ENCODE results near the gene SDK1.

The SDK1 gene

DNA sequence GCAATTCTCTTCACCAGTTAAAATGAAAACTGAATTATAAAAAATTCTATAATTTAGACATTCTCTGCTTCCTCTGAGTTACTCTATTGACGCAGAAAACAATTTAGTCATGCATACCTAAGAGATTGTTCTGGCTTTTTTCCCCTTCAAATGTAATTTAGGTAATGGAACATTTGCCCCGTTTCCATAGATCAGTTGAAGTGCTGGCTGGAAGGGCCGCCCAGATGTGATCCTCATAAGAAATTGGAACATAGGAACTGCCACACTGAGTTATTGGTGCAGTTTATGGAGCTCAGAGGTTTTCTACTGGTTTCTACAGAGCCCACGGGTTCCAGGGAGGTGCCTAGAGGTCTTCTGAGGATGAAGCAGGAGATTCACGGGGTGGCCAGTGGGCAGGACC lies 581.7 kb downstream of the SDK1 start:
- Histone ChIP-seq H3K4me2 (ENCODE audit: low read length) (no peak overlapping the region), H4K20me1 (ENCODE audit: control insufficient read depth, insufficient read depth, low read depth, low read length) (no peaks in the 10 kb centered on the region), H3K9me2 (replicated peaks; ENCODE audit: control insufficient read depth, low read length) (no peaks in the 10 kb centered on the region), H3K36me3 (ENCODE audit: control insufficient read depth, low read length) (no peaks in the 10 kb centered on the region), H3K27me3 (ENCODE audit: control insufficient read depth, low read length) (no peaks in the 10 kb centered on the region), H3K4me3 (ENCODE audit: low read length) (no peak overlapping the region), H3K27ac (ENCODE audit: low read depth, low read length) (no peak overlapping the region), H3K4me1 (ENCODE audit: control insufficient read depth, low read length) (no peaks in the 10 kb centered on the region), H3K79me2 (ENCODE audit: control insufficient read depth, low read length) (no peaks in the 10 kb centered on the region), H3K9me3 (ENCODE audit: control insufficient read depth, insufficient read depth, low read length) (peaks cover 4% of the 10 kb centered on the region; the same call in 1 of the 2 replicates), H3F3A (ENCODE audit: control insufficient read depth, insufficient read depth) (no peaks in the 10 kb centered on the region)
- TF ChIP-seq, protein P1, sequence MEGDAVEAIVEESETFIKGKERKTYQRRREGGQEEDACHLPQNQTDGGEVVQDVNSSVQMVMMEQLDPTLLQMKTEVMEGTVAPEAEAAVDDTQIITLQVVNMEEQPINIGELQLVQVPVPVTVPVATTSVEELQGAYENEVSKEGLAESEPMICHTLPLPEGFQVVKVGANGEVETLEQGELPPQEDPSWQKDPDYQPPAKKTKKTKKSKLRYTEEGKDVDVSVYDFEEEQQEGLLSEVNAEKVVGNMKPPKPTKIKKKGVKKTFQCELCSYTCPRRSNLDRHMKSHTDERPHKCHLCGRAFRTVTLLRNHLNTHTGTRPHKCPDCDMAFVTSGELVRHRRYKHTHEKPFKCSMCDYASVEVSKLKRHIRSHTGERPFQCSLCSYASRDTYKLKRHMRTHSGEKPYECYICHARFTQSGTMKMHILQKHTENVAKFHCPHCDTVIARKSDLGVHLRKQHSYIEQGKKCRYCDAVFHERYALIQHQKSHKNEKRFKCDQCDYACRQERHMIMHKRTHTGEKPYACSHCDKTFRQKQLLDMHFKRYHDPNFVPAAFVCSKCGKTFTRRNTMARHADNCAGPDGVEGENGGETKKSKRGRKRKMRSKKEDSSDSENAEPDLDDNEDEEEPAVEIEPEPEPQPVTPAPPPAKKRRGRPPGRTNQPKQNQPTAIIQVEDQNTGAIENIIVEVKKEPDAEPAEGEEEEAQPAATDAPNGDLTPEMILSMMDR (IDR thresholded peaks at IDR 0.05; ENCODE audit: low read depth, low read length, poor library complexity, severe bottlenecking): no peak
- TF ChIP-seq EZH2phosphoT487 (IDR thresholded peaks at IDR 0.05; ENCODE audit: borderline replicate concordance, low read length): no peak

DNA sequence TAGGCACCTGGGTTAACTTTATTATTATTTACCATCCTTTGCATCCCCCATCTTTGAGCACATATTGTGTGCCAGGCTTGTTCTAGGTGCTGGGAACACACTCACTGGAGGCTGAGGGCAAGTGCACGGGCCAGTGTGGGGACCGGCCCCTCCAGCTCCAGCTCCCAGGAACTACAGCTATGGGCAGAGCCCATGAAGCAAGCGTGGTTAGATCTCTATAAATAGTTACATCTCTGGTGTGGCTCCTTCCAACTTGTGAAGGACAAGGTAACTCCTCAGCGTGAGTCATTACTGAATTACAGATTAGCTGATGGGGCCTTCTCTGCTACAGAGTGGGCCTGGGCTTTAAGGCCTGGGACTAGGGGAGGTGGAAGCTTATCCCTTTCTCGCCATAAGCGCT lies 583.5 kb downstream of the SDK1 start:
- no peak for TF ChIP-seq EZH2phosphoT487 (IDR thresholded peaks at IDR 0.05; ENCODE audit: borderline replicate concordance, low read length)
- TF ChIP-seq, protein P1 (IDR thresholded peaks at IDR 0.05; ENCODE audit: low read depth, low read length, poor library complexity, severe bottlenecking): no peak
- no peaks in the 10 kb centered on the region for H3K27me3 ChIP-seq (ENCODE audit: control insufficient read depth, low read length)
- no peaks in the 10 kb centered on the region for H3K9me2 ChIP-seq (replicated peaks; ENCODE audit: control insufficient read depth, low read length)
- H3K4me2 ChIP-seq (ENCODE audit: low read length): no peak overlapping the region
- H3K36me3 ChIP-seq (ENCODE audit: control insufficient read depth, low read length): no peaks in the 10 kb centered on the region
- no peaks in the 10 kb centered on the region for H3F3A ChIP-seq (ENCODE audit: control insufficient read depth, insufficient read depth)
- no peaks in the 10 kb centered on the region for H3K79me2 ChIP-seq (ENCODE audit: control insufficient read depth, low read length)
- H3K4me1 ChIP-seq (ENCODE audit: control insufficient read depth, low read length): no peaks in the 10 kb centered on the region
- H3K27ac ChIP-seq (ENCODE audit: low read depth, low read length): no peak overlapping the region
- H3K4me3 ChIP-seq (ENCODE audit: low read length): no peak overlapping the region
- no peaks in the 10 kb centered on the region for H4K20me1 ChIP-seq (ENCODE audit: control insufficient read depth, insufficient read depth, low read depth, low read length)
- H3K9me3 ChIP-seq (ENCODE audit: control insufficient read depth, insufficient read depth, low read length): peaks cover 4% of the 10 kb centered on the region; the same call in 1 of the 2 replicates

DNA sequence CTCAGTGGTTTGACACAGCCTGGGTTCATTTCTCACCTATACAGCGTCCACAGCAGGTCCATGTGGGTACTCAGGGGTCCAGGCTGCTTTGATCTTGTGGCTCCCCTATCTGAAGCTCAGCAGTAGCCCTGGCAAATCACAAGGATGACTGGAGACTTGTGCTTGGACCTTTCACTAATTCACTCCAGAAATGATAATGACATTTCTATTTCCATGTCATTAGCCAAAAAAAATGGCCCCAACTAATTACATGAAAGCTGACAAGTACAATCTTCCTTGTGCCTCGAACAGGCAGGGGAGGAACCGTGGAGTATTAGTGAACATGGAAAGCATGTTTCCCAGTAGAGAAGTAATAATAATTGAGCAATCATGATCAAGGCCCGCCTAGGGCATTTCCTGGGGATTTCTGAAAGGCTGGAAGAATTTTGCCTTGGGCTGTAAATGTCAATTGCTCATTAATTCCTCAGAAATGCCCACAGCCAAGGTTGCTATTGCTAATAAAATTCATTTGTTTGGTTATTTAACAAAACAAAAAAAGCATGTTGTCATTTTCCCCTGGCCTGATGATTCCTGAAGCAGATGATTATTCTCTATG lies 586.1 kb downstream of the SDK1 start:
- no peaks in the 10 kb centered on the region for H3F3A ChIP-seq (ENCODE audit: control insufficient read depth, insufficient read depth)
- H3K4me3 ChIP-seq (ENCODE audit: low read length): no peak overlapping the region
- TF ChIP-seq, protein P1 (IDR thresholded peaks at IDR 0.05; ENCODE audit: low read depth, low read length, poor library complexity, severe bottlenecking): no peak
- TF ChIP-seq EZH2phosphoT487 (IDR thresholded peaks at IDR 0.05; ENCODE audit: borderline replicate concordance, low read length): no peak
- H3K9me2 ChIP-seq (replicated peaks; ENCODE audit: control insufficient read depth, low read length): no peaks in the 10 kb centered on the region
- no peaks in the 10 kb centered on the region for H4K20me1 ChIP-seq (ENCODE audit: control insufficient read depth, insufficient read depth, low read depth, low read length)
- H3K27ac ChIP-seq (ENCODE audit: low read depth, low read length): no peak overlapping the region
- peaks cover 4% of the 10 kb centered on the region; the same call in 1 of the 2 replicates for H3K9me3 ChIP-seq (ENCODE audit: control insufficient read depth, insufficient read depth, low read length)
- no peaks in the 10 kb centered on the region for H3K36me3 ChIP-seq (ENCODE audit: control insufficient read depth, low read length)
- no peak overlapping the region for H3K4me2 ChIP-seq (ENCODE audit: low read length)
- no peaks in the 10 kb centered on the region for H3K4me1 ChIP-seq (ENCODE audit: control insufficient read depth, low read length)
- no peaks in the 10 kb centered on the region for H3K27me3 ChIP-seq (ENCODE audit: control insufficient read depth, low read length)
- no peaks in the 10 kb centered on the region for H3K79me2 ChIP-seq (ENCODE audit: control insufficient read depth, low read length)

Data from DOHH2 (cell line).